Colonic mucosa (tissue), 4 donors: ENCODE results near the gene GPA33. TPM values are rescaled to one million over a fixed set of nuclear protein-coding genes. Genes with fewer than 3 reads are reported as not detected.
A peak's percentile ranks its signal among the peaks of the same experiment; 100 is the strongest.

ENCODE experiments used
- DNase-seq: peaks from one replicate; pipeline ENCODE4 v3.0.0-alpha.2; 2020
- H3K27ac ChIP-seq: fragments of 200-600 bp; one replicate; pipeline ENCODE4 v1.8.0; 2021
- H3K27me3 ChIP-seq: fragments of 200-600 bp; one replicate; pipeline ENCODE4 v1.8.0; 2021
- H3K36me3 ChIP-seq: fragments of 200-600 bp; one replicate; pipeline ENCODE4 v1.8.0; 2021
- H3K4me1 ChIP-seq: fragments of 200-600 bp; one replicate; pipeline ENCODE4 v1.8.0; 2021; ENCODE audit warnings: mild to moderate bottlenecking
- H3K4me3 ChIP-seq: fragments of 200-600 bp; one replicate; pipeline ENCODE4 v1.8.0; 2021
- H3K9ac ChIP-seq, 2 donors: one replicate each; pipeline ENCODE4 v1.7.0; 2013; ENCODE audit warnings: control low read depth in 2 of 2, low read depth in 2 of 2, low read length in 2 of 2
- H3K9me3 ChIP-seq: fragments of 200-600 bp; one replicate; pipeline ENCODE4 v1.8.0; 2021
- CTCF ChIP-seq: fragments of 200-600 bp; IDR thresholded peaks from one replicate; pipeline ENCODE4 v1.8.0; 2022; ENCODE audit warnings: antibody characterized with exemption, mild to moderate bottlenecking
- intact Hi-C: fragments of 100-400 bp; cut with DNase I; formaldehyde crosslinking; loops from one replicate; pipeline ENCODE4 v1.14.1; 2022
- total RNA-seq, 2 donors: library from RNA; stranded (reverse); fragmentation: NEBNext Ultra II Directional in 1 of 2; extraction: Animal tissue kit (Norgen Biotek cat#: 25700) in 1 of 2; gene quantifications; one replicate each; pipeline ENCODE4 v1.2.1, GENCODE V29; 2021
- donor health status: healthy.
- donor health status: DM: no; HTN: no; CAD: no.
- donor health status: DM: no; HTN: no; CAD: no.

Gene GPA33
- total RNA-seq, 2 donors from 2014 or later = 438 to 531 TPM

GRCh38 chr1:167095368-167095767, 5.2 kb upstream of the GPA33 start:
- intact Hi-C loops = no loop called here
- no peak for TF ChIP-seq CTCF
- DNase-seq = no peak
- Histone ChIP-seq H3K36me3 (no peaks in the 10 kb centered on the region), H3K9me3 (no peaks in the 10 kb centered on the region), H3K27me3 (no peaks in the 10 kb centered on the region), H3K27ac (no peak overlapping the region), H3K4me1 (peaks cover 3% of the 10 kb centered on the region), H3K4me3 (no peak overlapping the region), H3K9ac (no peak overlapping the region)

GRCh38 chr1:167094690-167095089, 4.5 kb upstream of the GPA33 start:
- no peaks in the 10 kb centered on the region for H3K9me3 ChIP-seq
- H3K4me3 ChIP-seq = no peak overlapping the region
- TF ChIP-seq CTCF = no peak
- H3K4me1 ChIP-seq = peaks cover 3% of the 10 kb centered on the region
- intact Hi-C loops = no loop called here
- H3K27ac ChIP-seq = no peak overlapping the region
- H3K9ac ChIP-seq = no peak overlapping the region
- no peaks in the 10 kb centered on the region for H3K27me3 ChIP-seq
- H3K36me3 ChIP-seq = no peaks in the 10 kb centered on the region
- DNase-seq = no peak

GRCh38 chr1:167093846-167094516, 3.8 kb upstream of the GPA33 start, which contains the start of gene STYXL2:
Gene STYXL2, plus strand, starts transcription at chr1:167094075. Its CDS starts 775 bp downstream, at chr1:167094850.
- no peak for DNase-seq
- Histone ChIP-seq H3K9me3 (no peaks in the 10 kb centered on the region), H3K9ac (no peak within 1 kb of the TSS), H3K4me1 (peaks cover 3% of the 10 kb centered on the region), H3K36me3 (no peaks in the 10 kb centered on the region), H3K27me3 (no peaks in the 10 kb centered on the region), H3K4me3 (no peak within 1 kb of the TSS), H3K27ac (no peak within 1 kb of the TSS)
- TF ChIP-seq CTCF = no peak
- intact Hi-C loops = no loop called here

GRCh38 chr1:167092653-167093052, 2.5 kb upstream of the GPA33 start:
- H3K27ac ChIP-seq = no peak overlapping the region
- H3K27me3 ChIP-seq = no peaks in the 10 kb centered on the region
- H3K4me1 ChIP-seq = peaks cover 3% of the 10 kb centered on the region
- no peak for TF ChIP-seq CTCF
- intact Hi-C loops = no loop called here
- H3K9me3 ChIP-seq = no peaks in the 10 kb centered on the region
- H3K36me3 ChIP-seq = no peaks in the 10 kb centered on the region
- H3K9ac ChIP-seq = no peak overlapping the region
- no peak overlapping the region for H3K4me3 ChIP-seq
- DNase-seq = no peak

- H3K9ac ChIP-seq = peak overlapping the region; percentile 79 to 82
- DNase-seq = no peak
- H3K4me1 ChIP-seq = peaks cover 3% of the 10 kb centered on the region
- H3K27ac ChIP-seq = peak overlapping the region; percentile 93
- H3K4me3 ChIP-seq = peak overlapping the region; percentile 36
- intact Hi-C loops = no loop called here
- no peak for TF ChIP-seq CTCF
- H3K27me3 ChIP-seq = no peaks in the 10 kb centered on the region
- no peaks in the 10 kb centered on the region for H3K36me3 ChIP-seq
- H3K9me3 ChIP-seq = no peaks in the 10 kb centered on the region
Measured at GRCh38 chr1:167089939-167090313, 251 bp downstream of the GPA33 start.
